ENCODE results near the gene SLC35C1. TPM values are rescaled to one million over a fixed set of nuclear protein-coding genes. Genes with fewer than 3 reads are reported as not detected.
A peak's percentile ranks its signal among the peaks of the same experiment; 100 is the strongest.
"Not testable (repeated sequence)": the region's sequence is repeated elsewhere in the genome, so short reads cannot be mapped to it uniquely, and the experiment has no call there.

SLC35C1 gene
- total RNA-seq, 1 donor from 2014 or later = 12.0 TPM

- intact Hi-C loops (cut with DNase I) = no loop called here
- ATAC-seq = no peak
Measured at GRCh38 chr11:45807792-45808238, 2.9 kb downstream of the SLC35C1 start.

GRCh38 chr11:45808427-45808826 lies 3.5 kb downstream of the SLC35C1 start:
- intact Hi-C loops (cut with DNase I); ATAC-seq; DNase-seq (ENCODE audit: low spot score): not testable (repeated sequence)

More at GRCh38 chr11:45807792-45808238, 2.9 kb downstream of the SLC35C1 start:
- DNase-seq (ENCODE audit: low spot score) = no peak

- ATAC-seq (no peak), DNase-seq (ENCODE audit: low spot score) (no peak)
- intact Hi-C loops (cut with DNase I) = no loop called here
Measured at GRCh38 chr11:45809456-45810395, 4.8 kb downstream of the SLC35C1 start.

GRCh38 chr11:45810431-45811108 lies 5.6 kb downstream of the SLC35C1 start:
- no peak for ATAC-seq
- intact Hi-C loops (cut with DNase I) = no loop called here
- no peak for DNase-seq (ENCODE audit: low spot score)

- DNase-seq (ENCODE audit: low spot score) (no peak), ATAC-seq (no peak)
- intact Hi-C loops (cut with DNase I) = no loop called here
Measured at GRCh38 chr11:45811109-45811435, 6.1 kb downstream of the SLC35C1 start.

- ATAC-seq (no peak), DNase-seq (ENCODE audit: low spot score) (no peak)
- intact Hi-C loops (cut with DNase I) = no loop called here
Measured at GRCh38 chr11:45811571-45812290, 6.8 kb downstream of the SLC35C1 start.

GRCh38 chr11:45812581-45813548 lies 7.9 kb downstream of the SLC35C1 start:
- DNase-seq (ENCODE audit: low spot score) = no peak

GRCh38 chr11:45815747-45816146 lies 10.8 kb downstream of the SLC35C1 start:
- ATAC-seq = no peak
- intact Hi-C loops (cut with DNase I) = no loop called here
- DNase-seq (ENCODE audit: low spot score) = peak; percentile 15

More at GRCh38 chr11:45812581-45813548, 7.9 kb downstream of the SLC35C1 start:
- intact Hi-C loops (cut with DNase I) = no loop called here
- no peak for ATAC-seq

GRCh38 chr11:45816614-45817013 lies 11.7 kb downstream of the SLC35C1 start:
- intact Hi-C loops (cut with DNase I) = no loop called here
- no peak for ATAC-seq
- DNase-seq (ENCODE audit: low spot score) = peak; percentile 49

- DNase-seq (ENCODE audit: low spot score) (no peak), ATAC-seq (no peak)
Measured at GRCh38 chr11:45817191-45817590, 12.2 kb downstream of the SLC35C1 start.

GRCh38 chr11:45818961-45819605 lies 14.1 kb downstream of the SLC35C1 start:
- DNase-seq (ENCODE audit: low spot score) (peak; percentile 33), ATAC-seq (no peak)
- intact Hi-C loops (cut with DNase I) = no loop called here

More at GRCh38 chr11:45817191-45817590, 12.2 kb downstream of the SLC35C1 start:
- intact Hi-C loops (cut with DNase I) = no loop called here

- intact Hi-C loops (cut with DNase I) = no loop called here
- ATAC-seq (no peak), DNase-seq (ENCODE audit: low spot score) (no peak)
Measured at GRCh38 chr11:45820211-45820857, 15.4 kb downstream of the SLC35C1 start.

- intact Hi-C loops (cut with DNase I); ATAC-seq: not testable (repeated sequence)
- peak; percentile 17 for DNase-seq (ENCODE audit: low spot score)
Measured at GRCh38 chr11:45826492-45826891, 21.5 kb downstream of the SLC35C1 start.

GRCh38 chr11:45827123-45827522 lies 22.2 kb downstream of the SLC35C1 start:
- DNase-seq (ENCODE audit: low spot score) (peak; percentile 4), ATAC-seq (no peak)
- intact Hi-C loops (cut with DNase I) = no loop called here

GRCh38 chr11:45828996-45829395 lies 24.0 kb downstream of the SLC35C1 start:
- no peak for DNase-seq (ENCODE audit: low spot score)
- no peak for ATAC-seq
- intact Hi-C loops (cut with DNase I) = no loop called here

GRCh38 chr11:45830596-45830995 lies 25.6 kb downstream of the SLC35C1 start:
- no peak for ATAC-seq
- intact Hi-C loops (cut with DNase I) = no loop called here
- no peak for DNase-seq (ENCODE audit: low spot score)

GRCh38 chr11:45832811-45833441 lies 28.0 kb downstream of the SLC35C1 start:
- intact Hi-C loops (cut with DNase I) = no loop called here
- peak; percentile 31 for ATAC-seq

More at GRCh38 chr11:45832811-45833441, 28.0 kb downstream of the SLC35C1 start:
- peak; percentile 10 for DNase-seq (ENCODE audit: low spot score)
